GM18517 (cell line): ENCODE data around the gene ZFYVE27.

Experiments
- ATAC-seq: cut with Tn5 transposase; IDR thresholded peaks from one replicate; pipeline ENCODE4 v1.9.1; 2021; ENCODE audit warnings: mild to moderate bottlenecking, moderate library complexity; ENCODE audit not compliant: unreplicated experiment

The ZFYVE27 gene

GRCh38 chr10:97785731-97786130, 48.8 kb downstream of the ZFYVE27 start:
- ATAC-seq = no peak

DNA sequence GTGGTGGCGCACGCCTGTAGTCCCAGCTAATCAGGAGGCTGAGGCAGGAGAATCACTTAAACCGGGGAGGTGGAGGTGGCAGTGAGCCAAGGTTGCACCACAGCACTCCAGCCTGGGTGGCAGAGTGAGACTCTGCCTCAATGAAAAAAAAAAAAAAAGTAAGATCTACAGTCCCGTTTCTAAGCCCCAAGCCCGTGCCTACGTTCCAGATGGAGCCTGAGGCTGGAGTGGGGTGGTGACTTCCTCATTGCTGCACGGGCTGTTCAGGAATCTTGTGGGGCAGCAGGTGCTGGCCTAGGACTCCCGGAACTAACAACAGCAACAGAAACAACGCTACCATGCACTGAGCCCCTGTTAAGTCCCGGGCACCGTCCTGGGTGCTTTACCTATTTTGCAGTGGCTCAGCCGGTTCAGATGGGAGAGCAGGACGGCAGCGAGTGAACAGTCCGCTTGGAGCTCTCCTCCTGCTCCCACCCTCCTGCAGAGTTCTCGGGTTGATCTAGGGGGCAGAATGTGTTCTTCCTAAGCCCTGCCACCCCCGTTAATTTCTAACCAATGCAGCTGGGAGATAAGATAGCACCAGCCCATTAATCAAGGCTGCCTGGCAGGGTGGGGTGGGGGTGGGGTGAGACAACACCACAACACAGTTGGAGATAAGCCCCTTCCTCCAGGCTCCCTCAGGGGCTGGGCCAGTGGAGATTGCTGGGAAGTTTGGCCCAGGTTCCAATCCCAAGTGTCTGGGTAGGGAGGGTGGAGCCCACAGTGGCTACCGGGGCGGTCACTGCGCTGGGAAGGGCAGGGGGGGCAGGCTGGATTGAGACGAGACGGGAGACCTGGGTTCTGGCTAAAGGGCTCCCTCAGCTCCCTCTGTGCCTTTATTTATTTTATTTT, 51.9 kb downstream of the ZFYVE27 start:
- ATAC-seq = no peak

DNA sequence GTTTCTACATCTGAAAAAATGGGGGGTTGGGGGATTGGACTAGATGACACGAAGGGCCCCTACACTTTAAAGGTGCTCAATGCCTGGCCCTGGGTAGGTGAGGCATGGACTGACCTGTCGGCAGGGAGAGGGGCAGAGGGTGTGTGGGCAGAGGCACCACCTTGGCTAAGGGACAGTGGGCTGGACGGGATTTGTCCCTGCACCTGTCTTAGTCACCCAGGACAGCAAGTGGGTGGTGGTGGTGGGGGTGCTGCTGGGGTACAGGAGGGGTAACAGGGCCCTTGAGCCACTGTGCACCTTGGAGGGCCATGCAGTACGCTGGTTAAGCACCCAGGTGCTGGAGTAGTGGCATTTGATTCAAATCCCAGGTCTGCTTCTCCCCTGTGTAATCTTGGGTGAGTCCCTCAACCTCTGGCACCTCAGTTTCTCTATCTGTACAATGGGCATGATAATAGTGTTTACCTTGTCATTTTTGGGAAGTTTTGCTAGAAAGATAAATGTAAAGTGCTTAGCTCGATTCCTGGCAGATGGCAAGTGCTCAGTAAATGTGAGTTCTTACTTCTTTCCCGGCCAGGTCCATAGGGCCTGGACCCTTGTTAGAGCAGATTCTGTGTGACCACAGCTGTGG, 53.0 kb downstream of the ZFYVE27 start:
- no peak for ATAC-seq

DNA sequence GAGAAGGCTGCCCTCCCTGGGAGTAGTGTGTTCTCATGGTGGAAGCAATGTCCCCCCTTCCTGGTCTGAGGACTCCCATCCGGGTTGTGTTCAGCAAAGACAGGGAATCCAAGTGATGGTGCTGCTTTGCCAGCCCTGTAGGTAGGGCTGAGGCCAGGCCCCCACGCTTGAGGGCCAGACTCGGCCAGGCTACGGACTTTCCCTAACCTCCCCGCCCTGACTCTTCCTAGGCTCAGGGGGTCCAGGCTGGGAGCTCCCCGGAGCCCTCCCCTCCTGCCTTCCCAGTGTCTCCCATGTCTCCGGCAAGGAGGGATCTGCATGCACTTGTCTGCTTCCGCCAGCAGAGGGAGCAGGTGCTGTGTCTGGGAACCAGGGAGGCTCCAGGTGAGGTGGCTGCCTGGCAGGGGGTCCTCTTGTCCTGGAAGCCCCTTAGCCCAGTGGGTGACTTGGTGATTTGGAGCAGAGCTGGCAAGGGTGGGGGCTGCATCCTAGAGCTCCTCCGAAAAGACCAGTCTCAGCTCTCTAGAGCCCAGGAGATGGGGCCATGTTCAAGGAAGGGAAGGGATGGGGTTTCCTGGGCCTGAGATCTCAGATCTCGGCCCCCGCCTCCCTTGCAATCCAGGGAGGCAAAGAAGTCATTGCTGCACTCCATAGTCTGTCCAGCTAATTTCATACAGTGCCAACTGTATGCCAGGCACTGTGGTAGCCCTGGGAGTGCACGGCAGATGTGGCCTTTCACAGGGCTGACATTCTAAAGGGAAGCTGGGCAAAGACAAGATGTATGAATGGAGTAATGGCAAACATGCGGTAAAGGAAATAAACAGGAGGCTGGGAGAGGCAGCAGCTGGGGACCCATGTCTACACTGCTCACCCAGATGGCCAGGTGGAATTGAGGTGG, 55.1 kb downstream of the ZFYVE27 start:
- ATAC-seq = no peak

GRCh38 chr10:97795886-97796285, 59.0 kb downstream of the ZFYVE27 start:
- ATAC-seq = no peak

GRCh38 chr10:97796651-97797050, 59.7 kb downstream of the ZFYVE27 start:
- ATAC-seq = no peak

DNA sequence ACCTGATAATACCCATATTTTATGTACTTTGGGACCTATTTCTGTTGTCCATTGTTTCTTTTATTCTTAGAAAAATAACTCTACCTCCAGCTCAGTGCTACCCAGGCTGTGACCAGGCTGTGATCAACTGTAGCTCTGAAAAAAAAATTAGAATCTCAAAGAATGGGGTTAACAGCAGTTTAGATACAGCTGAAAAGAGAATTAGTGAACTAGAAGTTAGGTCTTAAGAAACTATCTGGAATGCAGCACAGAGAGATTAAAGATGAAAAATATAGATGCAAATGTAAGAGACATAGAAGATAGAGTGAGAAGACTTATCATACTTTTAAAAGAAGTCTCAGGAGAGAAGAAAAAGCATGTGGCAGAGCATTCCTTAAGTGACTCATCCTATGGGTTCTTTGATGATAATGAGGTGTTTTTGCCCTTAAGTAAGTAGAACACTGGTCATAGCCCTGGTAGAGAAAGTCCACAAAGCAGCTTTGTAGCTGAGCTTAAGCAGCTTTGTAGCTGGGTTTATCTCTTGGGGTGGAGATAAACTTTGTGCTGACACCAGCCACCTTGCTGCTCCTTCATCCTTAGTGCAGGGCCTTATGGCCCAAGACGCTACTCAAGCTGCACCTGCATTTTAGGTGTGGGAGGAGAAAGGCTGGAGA, 62.2 kb downstream of the ZFYVE27 start:
- ATAC-seq = no peak

GRCh38 chr10:97800474-97800873, 63.5 kb downstream of the ZFYVE27 start:
- ATAC-seq = no peak

GRCh38 chr10:97801422-97801821, 64.5 kb downstream of the ZFYVE27 start:
- ATAC-seq = no peak

DNA sequence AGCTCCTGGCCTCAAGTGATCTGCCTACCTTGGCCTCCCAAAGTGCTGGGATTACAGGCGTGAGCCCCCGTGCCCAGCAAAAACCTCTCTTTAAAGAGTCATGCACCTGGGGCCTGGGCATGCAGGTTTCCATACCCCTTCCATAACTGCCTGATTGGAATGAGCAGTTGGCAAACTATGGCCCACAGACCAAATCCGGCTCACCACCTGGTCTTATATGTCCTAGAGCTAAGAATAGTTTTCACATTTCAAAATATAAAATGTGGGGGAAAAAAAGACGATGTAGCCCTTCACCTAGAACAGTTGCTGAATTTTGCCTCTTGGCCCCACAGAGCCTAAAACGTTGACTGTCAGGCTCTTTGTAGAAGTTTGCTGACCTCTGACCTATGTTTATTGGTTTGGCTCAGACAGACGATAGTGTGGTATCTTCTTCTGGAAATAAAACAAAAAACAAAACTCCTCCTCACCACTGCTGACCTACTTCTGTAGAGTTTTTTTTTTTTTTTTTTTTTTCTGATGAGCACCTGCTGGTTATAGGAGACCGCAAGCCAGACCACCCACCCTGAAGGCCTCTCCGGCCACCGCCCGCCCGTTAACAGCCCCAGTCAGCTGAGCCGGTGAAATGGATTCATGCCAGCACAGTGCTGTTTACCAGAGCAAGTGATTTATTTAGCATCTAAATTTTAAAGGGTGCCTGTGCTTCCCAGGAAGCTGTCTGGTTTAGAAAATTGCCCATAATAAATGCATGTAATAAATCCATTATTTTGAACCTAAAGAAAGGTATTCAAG, 68.4 kb downstream of the ZFYVE27 start:
- ATAC-seq = no peak

DNA sequence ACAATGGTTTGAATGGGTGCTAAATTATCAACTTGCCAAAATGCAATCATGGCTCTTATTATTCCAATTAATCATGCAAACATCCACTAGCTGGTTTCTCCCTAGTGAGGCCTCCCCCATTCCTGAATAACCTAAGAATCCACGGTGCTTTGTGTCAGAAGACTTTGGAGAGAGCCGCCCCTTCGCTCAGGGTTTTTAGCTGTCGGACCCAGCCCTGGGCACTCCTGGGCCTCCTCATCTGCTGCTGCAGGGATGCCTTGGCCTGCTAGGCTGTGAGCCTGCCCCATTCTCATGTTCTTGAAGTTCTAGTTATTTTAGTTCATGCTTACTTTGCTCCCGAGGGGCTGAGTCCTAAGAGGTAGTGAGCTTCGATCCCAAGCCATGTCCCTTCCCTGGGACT, 69.0 kb downstream of the ZFYVE27 start:
- no peak for ATAC-seq

GRCh38 chr10:97810446-97810845, 73.5 kb downstream of the ZFYVE27 start:
- no peak for ATAC-seq
